SK-MEL-5 (cell line): ENCODE data around the gene AQP9. TPM values are rescaled to one million over a fixed set of nuclear protein-coding genes. Genes with fewer than 3 reads are reported as not detected.
"Not testable (repeated sequence)": the region's sequence is repeated elsewhere in the genome, so short reads cannot be mapped to it uniquely, and the experiment has no call there.

Experiments used
- DNase-seq: peaks from one replicate; pipeline ENCODE4 v3.0.0-alpha.2; 2016; ENCODE audit warnings: low read depth, low spot score
- in situ Hi-C: cut with HindIII; loops from 2 replicates; pipeline ENCODE4 v1.10.0; 2016; ENCODE audit warnings: low sequenced_read_pairs, high pct_unique_total_duplicates, low pct_unique_long_range_greater_than_20kb
- polyA plus RNA-seq, 2 experiments: library from polyadenylated mRNA; depleted of rRNA; stranded (reverse); fragments of >200 nt; gene quantifications; 2 replicates each; pipeline ENCODE4 v1.2.3, GENCODE V29; 2015
- total RNA-seq: library from RNA; depleted of rRNA; stranded (reverse); fragments of >200 nt; shearing (Covaris generic); gene quantifications from 2 replicates; pipeline ENCODE4 v1.2.3, GENCODE V29; 2014; rRNA removed

Gene AQP9, protein sequence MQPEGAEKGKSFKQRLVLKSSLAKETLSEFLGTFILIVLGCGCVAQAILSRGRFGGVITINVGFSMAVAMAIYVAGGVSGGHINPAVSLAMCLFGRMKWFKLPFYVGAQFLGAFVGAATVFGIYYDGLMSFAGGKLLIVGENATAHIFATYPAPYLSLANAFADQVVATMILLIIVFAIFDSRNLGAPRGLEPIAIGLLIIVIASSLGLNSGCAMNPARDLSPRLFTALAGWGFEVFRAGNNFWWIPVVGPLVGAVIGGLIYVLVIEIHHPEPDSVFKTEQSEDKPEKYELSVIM
- total RNA-seq, result not detected in 2 replicates
- polyA plus RNA-seq (2015; cell fraction: cytosol; rRNA removed), result not detected in 2 replicates
- not detected in 2 replicates for polyA plus RNA-seq (2015; cell fraction: nucleus; rRNA removed)

DNA sequence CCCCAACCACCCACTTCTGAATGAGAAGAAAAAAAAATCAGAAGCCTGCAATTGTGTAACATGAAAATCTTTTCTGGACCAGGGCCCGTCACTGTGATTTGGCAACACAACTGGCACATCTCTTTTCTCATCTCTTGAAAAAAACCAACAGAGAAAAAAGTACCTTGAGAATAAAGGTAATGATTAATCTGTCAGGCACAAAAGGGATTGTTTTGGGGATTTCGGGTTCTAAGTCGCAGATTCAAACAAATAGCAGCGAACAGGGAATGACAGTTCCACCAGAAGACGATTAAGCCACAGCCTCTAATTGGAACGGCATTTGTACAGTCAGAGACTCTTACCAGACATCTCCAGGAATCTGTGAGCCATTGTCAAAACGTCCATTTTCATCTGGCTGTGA is at the start of gene AQP9:
AQP9 (plus strand) TSS at position 276 of the 400 bp plus-strand sequence. CDS start 185 bp downstream, outside the sequence.
- DNase-seq, result no peak
- in situ Hi-C loops, result no loop called here

DNA sequence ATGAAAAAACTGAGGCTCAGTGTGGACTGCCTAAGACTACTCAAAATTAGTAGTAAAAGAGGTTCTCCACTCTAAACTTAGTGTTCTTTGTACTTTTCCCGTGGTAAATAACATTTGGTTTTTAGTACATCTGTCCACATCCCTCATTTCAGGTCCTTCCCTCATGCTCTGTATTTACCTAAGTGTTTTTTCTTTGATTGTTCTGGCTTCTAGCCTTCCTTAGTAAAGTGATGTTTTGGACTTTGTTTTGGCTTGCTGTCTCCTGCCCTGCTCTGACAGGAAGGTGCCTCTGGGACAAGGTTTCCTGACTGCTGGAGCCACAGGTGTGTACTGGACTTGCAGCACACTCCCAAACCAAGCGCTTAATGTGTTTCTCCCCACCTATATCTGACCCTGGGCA is 42.8 kb upstream of the AQP9 start:
- in situ Hi-C loops, result no loop called here
- DNase-seq, result no peak

DNA sequence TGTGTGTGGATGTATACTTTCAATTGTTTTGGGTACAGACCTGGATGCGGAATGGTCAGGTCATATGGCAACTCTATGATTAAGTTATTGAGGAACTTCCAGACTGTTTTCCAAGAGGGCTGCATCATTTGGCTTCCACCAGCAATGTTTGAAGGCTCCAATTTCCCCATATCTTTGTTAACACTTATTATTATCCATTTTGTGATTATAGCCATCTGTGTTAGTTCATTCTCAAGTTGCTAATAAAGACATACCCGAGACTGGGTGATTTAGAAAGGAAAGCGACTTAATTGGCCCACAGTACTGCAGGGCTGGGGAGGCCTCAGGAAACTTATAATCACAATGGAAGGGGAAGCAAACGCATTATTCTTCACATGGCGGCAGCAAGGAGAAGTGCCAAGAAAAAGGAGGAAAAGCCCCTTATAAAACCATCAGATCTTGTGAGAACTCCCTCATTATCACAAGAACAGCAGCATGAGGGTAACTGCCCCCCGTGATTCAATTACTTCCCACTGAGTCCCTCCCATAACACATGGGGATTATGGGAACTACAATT is 41.6 kb upstream of the AQP9 start:
- in situ Hi-C loops, result no loop called here
- no peak for DNase-seq

DNA sequence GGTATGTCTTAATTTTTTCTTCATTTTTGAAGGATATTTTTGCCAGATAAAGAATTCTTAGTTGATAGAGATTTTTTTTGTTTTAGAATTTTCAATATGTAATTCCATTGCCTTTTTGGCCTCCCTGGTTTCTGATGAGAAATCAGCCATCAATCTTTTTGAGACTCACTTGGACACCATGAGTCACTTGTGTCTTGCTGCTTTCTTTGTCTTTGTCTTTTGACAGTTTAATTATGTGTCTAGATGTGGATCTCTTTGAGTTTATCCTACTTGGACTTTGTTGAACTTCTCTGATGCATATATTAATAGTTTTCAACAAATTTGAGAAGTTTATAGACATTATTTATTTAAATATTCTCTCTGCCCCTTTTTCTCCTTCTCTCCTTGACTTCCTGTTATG is 34.7 kb upstream of the AQP9 start:
- in situ Hi-C loops, result no loop called here
- DNase-seq, result no peak

DNA sequence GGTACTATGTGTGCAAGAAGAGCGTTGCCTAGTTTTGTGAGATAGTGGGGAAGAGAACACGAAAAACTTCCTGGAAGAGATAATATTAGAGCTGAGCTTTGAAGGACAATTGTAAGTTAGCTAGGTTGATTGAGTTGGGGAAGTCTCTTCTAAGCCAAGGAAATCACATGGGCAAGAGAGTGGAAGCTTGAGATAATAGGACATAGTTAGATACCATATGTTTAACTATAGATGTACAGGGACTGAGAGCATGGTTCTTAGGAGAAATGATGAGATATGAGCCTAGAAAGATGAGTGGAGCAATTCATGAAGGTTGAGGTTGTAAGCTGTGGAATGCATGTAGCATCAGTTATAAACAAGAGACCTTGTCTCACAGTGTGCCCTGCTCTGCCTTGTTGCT is 30.1 kb upstream of the AQP9 start:
- in situ Hi-C loops, result no loop called here

DNA sequence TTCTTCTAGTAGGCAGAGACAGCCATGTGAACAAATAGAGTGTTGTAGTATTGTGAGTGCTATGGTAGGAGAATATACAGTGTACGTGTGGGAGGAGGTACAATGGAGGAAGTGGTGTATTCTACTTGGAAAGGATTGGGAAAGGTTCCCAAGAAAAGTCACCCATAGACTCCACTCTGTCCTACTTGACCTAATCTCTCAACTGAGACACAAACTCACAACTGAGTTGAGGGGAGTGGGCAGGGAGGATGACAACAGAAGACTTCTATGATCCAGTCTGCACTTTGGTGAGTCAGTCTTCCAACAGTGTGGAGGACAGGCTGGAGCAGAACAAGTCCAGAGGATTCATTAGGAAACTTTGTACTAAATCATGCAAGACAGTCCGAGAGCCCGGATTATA is 28.8 kb upstream of the AQP9 start:
- in situ Hi-C loops, result no loop called here
- no peak for DNase-seq

More for the DNA sequence above, 30.1 kb upstream of the AQP9 start:
- DNase-seq, result no peak

DNA sequence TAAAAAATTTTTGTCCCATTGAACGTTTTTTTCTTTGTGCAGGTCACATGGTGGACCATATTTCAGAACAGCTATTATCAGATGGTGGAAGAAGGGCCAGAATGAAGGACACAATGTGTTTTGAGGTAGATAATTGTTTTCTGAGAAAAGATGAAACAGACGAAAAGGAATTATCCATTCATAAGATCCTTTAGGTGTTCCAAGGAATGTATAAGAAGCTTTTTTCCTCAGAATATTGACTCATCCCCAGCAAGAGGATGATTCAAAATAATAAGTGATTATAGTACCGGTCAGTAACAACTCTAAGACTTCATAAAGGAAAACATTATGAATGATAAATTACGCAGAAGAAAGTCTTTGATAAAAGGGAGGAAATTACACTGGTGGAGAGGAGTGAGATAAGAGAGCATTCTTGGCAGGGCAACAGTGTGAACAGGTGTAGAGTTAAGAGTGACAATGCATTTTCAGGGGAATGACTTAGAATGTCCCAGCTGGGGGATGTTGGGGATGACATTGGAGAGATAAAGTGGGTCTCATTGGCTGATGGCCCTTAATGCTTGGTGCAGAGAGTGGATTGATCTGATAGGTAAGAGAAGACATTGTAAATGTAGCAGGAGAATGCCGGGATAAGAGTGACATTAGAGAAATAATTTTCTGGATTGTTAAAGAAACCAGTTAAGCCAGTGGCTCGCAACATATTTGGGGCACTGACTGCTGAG is 27.0 kb upstream of the AQP9 start:
- in situ Hi-C loops, result no loop called here

DNA sequence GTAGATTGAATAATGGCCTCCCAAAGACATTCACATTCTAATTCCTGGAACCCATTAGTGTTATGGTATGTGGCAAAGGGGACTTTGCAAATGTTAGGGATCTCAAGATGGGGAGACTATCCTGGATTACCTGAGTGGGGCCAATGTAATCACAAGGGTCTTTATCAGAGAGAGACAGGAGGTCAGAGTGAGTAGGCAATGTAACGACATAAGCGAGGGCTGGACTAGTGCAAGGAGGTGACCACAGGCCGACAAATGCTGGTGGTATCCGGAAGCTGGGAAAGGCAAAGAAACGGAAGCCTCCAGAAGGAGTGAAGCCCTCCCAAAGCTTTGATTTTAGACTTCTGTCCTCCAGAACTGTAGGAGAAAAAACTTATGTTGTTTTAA is 26.5 kb upstream of the AQP9 start:
- DNase-seq, result no peak
- in situ Hi-C loops, result no loop called here

More for the DNA sequence above, 27.0 kb upstream of the AQP9 start:
- DNase-seq, result no peak

DNA sequence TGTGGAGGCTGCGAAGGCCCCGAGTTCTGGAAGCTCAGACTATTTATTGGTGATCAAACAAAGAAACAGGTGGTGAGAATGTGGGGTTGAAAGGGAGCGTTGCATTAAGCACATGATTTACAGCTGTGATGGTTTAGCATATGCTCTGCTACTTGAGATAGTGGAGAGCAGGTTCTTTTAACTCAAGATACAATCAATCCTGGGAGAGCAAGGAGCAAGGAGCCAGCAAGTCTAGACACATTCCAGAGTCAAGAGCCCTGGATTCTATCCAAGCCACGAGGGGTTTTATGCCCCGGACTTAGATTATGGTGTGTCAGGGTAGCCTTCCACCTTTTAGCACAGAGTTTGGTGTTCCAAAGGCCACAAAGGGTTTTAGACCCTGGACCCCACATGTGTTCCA is 24.8 kb upstream of the AQP9 start:
- DNase-seq, result not testable (repeated sequence)

DNA sequence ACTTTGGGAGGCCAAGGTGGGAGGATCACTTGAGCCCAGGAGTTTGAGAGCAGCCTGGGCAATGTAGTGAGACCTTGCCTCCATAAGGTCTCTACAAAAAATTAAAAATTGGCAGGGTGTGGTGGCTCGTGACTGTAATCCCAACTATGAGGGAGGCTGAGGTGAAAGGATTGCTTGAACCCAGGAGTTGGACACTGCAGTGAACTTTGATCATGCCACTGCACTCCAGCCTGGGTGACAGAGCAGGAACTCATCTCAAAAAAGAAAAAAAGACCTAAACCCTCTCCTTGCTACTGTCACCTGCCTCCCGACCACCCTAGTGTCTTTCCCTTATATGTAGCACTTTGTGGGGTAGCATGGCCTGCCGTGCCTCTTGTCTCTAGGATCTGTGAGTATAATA is 23.8 kb upstream of the AQP9 start:
- no peak for DNase-seq
- in situ Hi-C loops, result no loop called here

More for the DNA sequence above, 24.8 kb upstream of the AQP9 start:
- in situ Hi-C loops, result not testable (repeated sequence)

DNA sequence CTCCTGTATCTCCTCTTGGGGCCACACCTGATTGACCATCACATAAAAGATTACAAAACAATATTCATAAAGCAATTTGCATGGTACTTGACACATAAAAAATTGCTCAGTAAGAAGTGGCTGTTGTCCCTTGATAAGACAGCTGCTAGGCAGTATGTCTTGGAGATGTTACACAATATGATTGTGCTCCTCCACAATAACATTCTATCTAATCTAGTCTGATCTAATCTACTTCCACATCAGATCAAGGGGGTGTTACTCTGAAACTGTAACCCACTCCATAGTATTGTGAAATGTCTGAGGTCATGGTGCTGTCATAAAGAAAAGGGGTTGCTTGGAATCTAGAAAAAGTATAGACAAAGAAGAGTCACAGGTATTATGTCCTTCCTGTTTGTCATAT is 23.4 kb upstream of the AQP9 start:
- in situ Hi-C loops, result no loop called here
- DNase-seq, result no peak

DNA sequence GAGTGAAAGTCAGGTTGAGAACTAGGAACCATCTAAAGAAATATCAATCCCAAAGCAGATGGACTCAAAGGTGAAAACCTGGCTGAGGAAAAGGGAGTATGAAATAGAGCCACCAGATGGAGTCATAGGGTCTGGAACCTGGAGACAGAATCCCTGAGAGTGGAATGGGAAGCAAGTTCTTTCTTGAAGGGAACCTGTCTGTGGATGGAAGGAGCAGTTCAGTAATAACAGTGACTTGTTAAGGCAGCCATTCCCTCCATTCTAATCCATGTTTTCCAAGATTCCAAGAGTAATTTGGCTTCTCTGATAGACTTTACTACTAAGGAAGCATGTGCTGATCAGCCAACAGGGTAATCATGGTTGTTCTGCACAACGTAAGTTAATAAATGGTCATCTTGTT is 22.5 kb upstream of the AQP9 start:
- in situ Hi-C loops, result no loop called here
- DNase-seq, result peak; percentile 34

DNA sequence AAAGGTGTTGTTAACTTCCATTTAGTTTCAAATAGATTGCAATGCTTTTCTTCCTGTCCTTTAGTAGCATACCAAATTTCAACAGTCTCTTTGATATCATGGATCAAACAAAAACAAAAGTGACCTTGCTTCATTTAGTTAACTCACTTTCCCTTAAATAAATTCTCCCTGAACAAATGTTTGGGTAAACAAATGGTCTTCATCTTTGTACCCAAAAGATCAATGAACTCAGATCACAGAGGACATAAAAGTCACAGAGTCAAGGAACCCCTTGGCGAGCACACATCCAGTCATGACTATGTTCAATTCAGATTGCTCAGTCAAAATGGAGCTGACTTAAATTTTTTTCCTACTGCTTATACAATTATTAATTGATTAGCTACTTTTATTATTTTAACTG is 20.6 kb upstream of the AQP9 start:
- DNase-seq, result no peak
- in situ Hi-C loops, result no loop called here

DNA sequence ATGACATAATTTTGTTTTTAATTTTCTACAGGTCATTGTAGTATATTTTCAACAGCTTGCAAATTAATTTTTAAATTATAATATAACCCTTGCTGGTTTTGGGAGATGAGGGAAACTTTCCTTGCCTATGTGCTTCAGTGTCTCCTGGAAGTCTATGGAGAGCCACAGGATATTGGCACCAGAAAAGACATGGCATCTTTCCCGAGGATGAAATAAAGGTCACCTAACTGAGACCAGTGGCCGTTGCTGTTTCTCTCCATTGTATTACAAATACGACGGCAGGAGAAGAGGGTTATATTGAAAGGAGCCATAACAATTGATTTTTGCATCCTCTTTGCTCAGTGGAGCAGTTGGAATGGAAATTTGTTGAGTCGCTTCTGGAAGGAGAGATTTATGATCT is 19.9 kb upstream of the AQP9 start:
- DNase-seq, result no peak
- in situ Hi-C loops, result no loop called here

DNA sequence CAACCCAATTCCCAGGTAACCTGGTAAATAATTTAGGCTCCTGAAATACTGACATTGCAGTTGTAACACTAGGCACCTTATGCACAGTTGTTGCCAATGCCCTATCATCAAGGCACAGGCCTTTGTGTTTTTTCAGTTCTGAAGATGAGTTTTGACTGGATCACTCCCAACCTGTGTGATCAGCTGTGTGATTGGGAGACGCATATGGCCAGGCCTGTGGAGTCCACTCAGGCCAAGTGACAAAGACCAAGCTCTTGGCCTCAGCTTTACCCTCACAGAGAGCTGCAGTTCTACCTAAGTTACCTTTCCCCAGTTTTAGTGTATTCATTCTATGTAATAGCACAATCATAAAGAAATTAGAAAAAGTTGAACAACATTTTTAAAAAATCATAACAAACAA is 19.2 kb upstream of the AQP9 start:
- DNase-seq, result no peak
- in situ Hi-C loops, result no loop called here

DNA sequence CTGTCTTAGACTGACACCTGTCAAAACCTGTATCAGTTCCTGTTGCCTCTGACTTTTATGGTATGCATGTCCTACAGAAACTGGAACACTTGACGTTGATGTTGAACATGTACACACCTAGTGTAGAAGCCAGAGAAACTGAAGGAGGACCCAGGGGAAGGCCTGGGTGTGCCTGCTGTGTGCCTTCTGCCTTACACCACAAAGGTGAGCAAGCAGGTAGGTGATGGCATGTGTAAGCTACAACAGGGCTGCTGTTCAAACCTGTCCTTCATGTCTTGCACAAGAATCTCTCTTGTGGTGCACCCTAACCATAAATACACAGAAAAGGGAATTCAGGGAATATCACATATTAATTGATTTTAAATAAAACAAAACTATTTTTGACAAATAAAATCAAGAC is 13.6 kb upstream of the AQP9 start:
- in situ Hi-C loops, result no loop called here

DNA sequence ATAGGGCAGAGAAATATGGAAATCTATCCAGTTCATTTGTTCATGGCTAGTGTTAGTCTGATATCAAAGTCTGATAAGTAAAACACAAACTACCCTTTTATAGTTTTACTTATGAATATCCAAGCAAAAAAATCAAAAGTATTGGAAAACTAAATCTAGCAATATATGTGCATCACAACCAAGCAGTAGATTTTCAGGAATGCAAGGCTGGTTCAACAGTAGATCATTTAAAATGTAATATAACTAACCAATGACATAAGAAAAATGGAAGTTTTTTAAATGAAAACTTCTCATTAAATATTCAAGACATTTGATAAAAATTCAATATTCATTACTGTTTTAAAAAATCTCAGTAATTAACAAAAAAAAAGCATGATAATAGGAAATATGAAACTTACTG is 12.8 kb upstream of the AQP9 start:
- no peak for DNase-seq
- in situ Hi-C loops, result no loop called here

More for the DNA sequence above, 13.6 kb upstream of the AQP9 start:
- no peak for DNase-seq

DNA sequence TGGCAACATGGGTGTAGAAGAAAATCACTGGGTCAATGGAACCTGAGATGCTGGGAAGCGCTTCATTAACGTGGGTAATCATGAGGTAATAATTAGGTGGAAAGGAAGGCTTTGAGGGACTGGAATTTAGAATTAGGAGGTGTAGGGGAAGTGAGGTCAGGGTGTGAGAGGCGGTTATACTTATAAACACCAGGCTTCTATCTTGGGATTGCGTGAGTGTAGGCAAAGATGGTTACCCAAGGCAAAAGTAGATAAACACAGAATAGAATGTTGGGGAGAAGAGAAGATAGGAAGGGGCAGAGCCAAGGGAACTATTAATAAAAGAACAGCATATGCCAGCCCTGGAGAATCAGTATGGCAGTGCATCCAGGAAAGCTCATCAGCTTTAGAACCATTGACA is 3.3 kb upstream of the AQP9 start:
- no peak for DNase-seq
- in situ Hi-C loops, result no loop called here
